ENCODE results near the gene MED23.

Gene MED23

GRCh38 chr6:131581523-131581922, 46.5 kb downstream of the MED23 start:
- no peak for DNase-seq (ENCODE audit: low read depth)
- no peak overlapping the region for H3K4me3 ChIP-seq (ENCODE audit: low read depth, low read length)
- no peak for TF ChIP-seq CTCF (IDR thresholded peaks at IDR 0.05; ENCODE audit: low read depth, low read length, missing control alignments)

GRCh38 chr6:131575834-131576478, 52.1 kb downstream of the MED23 start:
- TF ChIP-seq CTCF (IDR thresholded peaks at IDR 0.05; ENCODE audit: low read depth, low read length, missing control alignments): no peak
- H3K4me3 ChIP-seq (ENCODE audit: low read depth, low read length): no peak overlapping the region
- no peak for DNase-seq (ENCODE audit: low read depth)

GRCh38 chr6:131574686-131575085, 53.4 kb downstream of the MED23 start:
- DNase-seq (ENCODE audit: low read depth): no peak
- no peak for TF ChIP-seq CTCF (IDR thresholded peaks at IDR 0.05; ENCODE audit: low read depth, low read length, missing control alignments)
- no peak overlapping the region for H3K4me3 ChIP-seq (ENCODE audit: low read depth, low read length)

- DNase-seq (ENCODE audit: low read depth): no peak
- no peak for TF ChIP-seq CTCF (IDR thresholded peaks at IDR 0.05; ENCODE audit: low read depth, low read length, missing control alignments)
- H3K4me3 ChIP-seq (ENCODE audit: low read depth, low read length): no peak overlapping the region
Measured at GRCh38 chr6:131574133-131574532, 53.9 kb downstream of the MED23 start.

- no peak for DNase-seq (ENCODE audit: low read depth)
- H3K4me3 ChIP-seq (ENCODE audit: low read depth, low read length): no peak within 1 kb of the TSS
- TF ChIP-seq CTCF (IDR thresholded peaks at IDR 0.05; ENCODE audit: low read depth, low read length, missing control alignments): no peak
Measured at GRCh38 chr6:131572686-131573415, 55.2 kb downstream of the MED23 start, which contains the start of gene ARG1. Gene ARG1 (plus strand): TSS chr6:131573226. CDS start chr6:131573283, 57 bp downstream.

- no peak for DNase-seq (ENCODE audit: low read depth)
- no peak for TF ChIP-seq CTCF (IDR thresholded peaks at IDR 0.05; ENCODE audit: low read depth, low read length, missing control alignments)
Measured at GRCh38 chr6:131568726-131569125, 59.3 kb downstream of the MED23 start.

More at GRCh38 chr6:131568726-131569125, 59.3 kb downstream of the MED23 start:
- H3K4me3 ChIP-seq (ENCODE audit: low read depth, low read length): no peak overlapping the region
